Breast epithelium (tissue), 3 donors: ENCODE data around the gene ADARB2.

Experiments
- POLR2A ChIP-seq: fragments of 450-650 bp; IDR thresholded peaks from one replicate; pipeline ENCODE4 v1.6.1; 2016; ENCODE audit warnings: antibody characterized with exemption, mild to moderate bottlenecking, moderate library complexity
- POLR2AphosphoS5 ChIP-seq, 3 donors: sonication (generic); formaldehyde crosslinking; IDR thresholded peaks; one replicate each; pipeline ENCODE4 v1.6.1; 2017; ENCODE audit warnings: antibody characterized with exemption in 3 of 3
- TF ChIP-seq, protein P1 (sequence below), 3 donors: fragments of 450-650 bp; IDR thresholded peaks; one replicate each; pipeline ENCODE4 v1.5.1; 2016 to 2017; ENCODE audit warnings: antibody characterized with exemption in 3 of 3, mild to moderate bottlenecking in 3 of 3, moderate library complexity in 3 of 3

DNA sequence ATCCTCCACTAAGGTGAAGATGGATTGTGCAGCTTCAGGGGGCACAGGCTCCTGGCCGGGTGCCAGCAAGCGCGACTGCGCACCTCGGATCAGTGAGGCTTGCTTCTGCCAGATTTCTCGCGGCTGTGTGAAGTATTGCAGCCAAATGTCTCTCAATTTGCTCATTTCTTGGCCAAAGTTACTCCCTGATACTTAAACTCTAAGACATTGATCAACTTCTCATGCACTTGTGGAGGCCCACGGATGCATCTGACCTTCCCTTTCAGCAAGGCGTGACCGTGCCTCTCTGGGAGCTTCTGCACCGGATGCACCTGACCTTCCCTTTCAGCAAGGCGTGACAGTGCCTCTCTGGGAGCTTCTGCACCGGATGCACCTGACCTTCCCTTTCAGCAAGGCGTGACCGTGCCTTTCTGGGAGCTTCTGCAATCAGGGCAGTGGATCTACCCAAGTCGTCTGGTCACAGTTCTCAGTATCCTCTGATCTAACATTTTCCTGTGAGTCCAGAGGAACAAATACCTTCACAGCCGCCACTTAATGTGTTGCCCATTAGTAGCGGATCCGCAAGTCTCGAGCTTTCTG lies 248.3 kb downstream of the ADARB2 start:
- TF ChIP-seq, protein P1, sequence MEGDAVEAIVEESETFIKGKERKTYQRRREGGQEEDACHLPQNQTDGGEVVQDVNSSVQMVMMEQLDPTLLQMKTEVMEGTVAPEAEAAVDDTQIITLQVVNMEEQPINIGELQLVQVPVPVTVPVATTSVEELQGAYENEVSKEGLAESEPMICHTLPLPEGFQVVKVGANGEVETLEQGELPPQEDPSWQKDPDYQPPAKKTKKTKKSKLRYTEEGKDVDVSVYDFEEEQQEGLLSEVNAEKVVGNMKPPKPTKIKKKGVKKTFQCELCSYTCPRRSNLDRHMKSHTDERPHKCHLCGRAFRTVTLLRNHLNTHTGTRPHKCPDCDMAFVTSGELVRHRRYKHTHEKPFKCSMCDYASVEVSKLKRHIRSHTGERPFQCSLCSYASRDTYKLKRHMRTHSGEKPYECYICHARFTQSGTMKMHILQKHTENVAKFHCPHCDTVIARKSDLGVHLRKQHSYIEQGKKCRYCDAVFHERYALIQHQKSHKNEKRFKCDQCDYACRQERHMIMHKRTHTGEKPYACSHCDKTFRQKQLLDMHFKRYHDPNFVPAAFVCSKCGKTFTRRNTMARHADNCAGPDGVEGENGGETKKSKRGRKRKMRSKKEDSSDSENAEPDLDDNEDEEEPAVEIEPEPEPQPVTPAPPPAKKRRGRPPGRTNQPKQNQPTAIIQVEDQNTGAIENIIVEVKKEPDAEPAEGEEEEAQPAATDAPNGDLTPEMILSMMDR (IDR thresholded peaks at IDR 0.05): no peak
- TF ChIP-seq POLR2AphosphoS5 (IDR thresholded peaks at IDR 0.05) (no peak), POLR2A (no peak)
